Hematopoietic multipotent progenitor cell treated with erythropoietin and hydrocortisone succinate and interleukin-3 and kit ligand, for 8 days (in vitro differentiated cells): Measurements from ENCODE around the gene KIF2A.

ENCODE experiments used
- DNase-seq: peaks from one replicate; pipeline ENCODE4 v3.0.0-alpha.2; 2015

Gene KIF2A

GRCh38 chr5:62386824-62387223 lies 80.8 kb downstream of the KIF2A start:
- no peak for DNase-seq

- DNase-seq, result no peak
Measured at GRCh38 chr5:62395210-62395950, 89.4 kb downstream of the KIF2A start.

DNA sequence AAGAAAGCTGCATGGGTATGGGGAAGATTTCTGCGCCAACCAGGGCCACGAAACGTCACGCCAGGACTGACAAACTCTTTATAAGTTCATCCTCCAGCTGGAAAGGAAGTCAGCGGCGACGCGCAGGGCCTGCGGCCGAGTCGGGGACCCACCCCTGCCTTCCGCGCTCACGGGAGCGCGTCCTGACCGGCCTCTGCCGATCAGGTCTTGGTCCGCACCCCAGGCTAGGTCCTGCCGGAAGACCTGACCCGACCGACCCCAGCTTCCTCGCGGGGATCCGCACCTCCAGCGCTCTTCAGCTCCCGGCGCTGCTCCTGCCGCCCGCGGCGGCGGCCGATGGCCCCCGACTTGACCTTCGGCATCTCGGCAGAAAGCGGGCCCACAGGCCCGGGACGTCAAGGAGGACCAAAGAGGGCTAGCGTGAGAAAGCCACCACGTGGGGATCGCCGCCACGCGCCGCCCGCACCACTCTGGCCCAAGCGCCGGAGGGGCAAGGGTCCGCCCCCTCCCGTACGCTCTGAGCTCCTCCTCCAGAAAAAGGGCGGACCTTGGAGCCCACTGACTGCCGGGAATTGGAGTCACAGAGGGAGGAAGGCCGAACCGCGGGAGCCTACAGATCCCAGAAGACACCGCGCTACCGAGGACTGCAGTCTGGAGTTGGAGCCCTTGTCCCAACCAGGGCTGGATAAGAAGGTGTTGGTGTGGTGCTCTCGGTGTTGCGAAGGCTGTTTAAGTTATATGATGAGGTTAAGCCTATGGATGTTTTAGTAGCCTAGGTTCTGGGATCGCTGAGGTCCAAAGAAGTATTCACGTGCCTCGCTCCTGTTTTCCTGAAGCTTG lies 97.6 kb downstream of the KIF2A start, which contains the start of gene DIMT1:
Gene DIMT1 (minus strand): TSS at position 495 of the 840 bp plus-strand sequence. CDS start 133 bp downstream, at position 362.
- peak; percentile 98 for DNase-seq

- peak; percentile 100 for DNase-seq
Measured at GRCh38 chr5:62412549-62413329, 106.7 kb downstream of the KIF2A start, which contains the start of gene IPO11. IPO11 (plus strand) TSS chr5:62412763; CDS start chr5:62437280, 24,517 bp downstream.

- DNase-seq, result no peak
Measured at GRCh38 chr5:62413711-62414110, 107.7 kb downstream of the KIF2A start.

DNA sequence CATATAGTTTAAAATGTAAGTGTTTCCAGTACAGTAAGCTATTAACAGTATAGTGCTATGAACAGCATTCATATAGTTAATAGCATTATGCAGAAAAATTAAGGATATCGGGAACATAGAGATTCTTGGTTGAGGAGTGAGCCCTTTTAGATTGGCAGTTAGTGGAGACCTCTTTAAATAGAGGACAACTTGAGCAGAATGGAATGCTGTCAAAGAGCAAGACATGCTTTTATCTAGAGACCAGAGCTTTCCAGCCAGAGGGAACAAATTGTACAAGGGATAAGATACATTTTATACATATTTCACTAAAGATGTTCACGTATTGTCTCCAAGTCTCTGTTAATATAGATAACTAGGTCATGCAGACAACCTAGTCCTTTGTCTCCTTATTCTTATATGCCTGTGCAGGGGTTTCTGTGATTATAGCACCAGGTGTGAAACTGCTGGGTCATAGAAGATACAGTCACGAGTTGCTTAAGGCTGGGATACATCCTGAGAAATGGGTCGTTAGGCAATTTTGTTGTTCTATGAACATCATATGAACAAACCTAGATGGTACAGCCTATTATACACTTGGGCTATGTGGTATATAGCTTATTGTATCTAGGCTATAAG lies 112.6 kb downstream of the KIF2A start:
- peak; percentile 45 for DNase-seq

GRCh38 chr5:62419609-62420008 lies 113.6 kb downstream of the KIF2A start:
- DNase-seq, result peak; percentile 56

DNA sequence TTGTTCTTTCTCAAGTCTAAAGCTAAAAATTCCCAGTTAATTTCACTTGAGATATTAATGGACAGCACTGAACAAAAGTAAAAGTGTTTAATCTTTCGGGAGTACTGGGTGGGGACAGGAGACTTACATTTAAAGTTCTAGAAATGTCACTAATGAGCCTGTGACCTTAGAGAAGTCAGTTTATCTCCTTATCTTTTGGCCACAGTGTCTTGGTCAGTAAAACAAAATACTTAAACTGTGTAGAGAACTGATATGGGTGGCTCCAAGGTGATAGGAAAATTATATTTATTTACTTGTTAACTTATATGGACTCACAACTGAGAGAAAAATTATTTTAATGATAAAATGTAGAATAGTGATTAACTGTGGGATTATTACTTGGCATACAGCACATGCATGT lies 115.4 kb downstream of the KIF2A start:
- peak; percentile 78 for DNase-seq

- DNase-seq, result no peak
Measured at GRCh38 chr5:62424763-62425162, 118.8 kb downstream of the KIF2A start.

GRCh38 chr5:62431735-62432620 lies 126.0 kb downstream of the KIF2A start:
- peak; percentile 58 for DNase-seq

DNA sequence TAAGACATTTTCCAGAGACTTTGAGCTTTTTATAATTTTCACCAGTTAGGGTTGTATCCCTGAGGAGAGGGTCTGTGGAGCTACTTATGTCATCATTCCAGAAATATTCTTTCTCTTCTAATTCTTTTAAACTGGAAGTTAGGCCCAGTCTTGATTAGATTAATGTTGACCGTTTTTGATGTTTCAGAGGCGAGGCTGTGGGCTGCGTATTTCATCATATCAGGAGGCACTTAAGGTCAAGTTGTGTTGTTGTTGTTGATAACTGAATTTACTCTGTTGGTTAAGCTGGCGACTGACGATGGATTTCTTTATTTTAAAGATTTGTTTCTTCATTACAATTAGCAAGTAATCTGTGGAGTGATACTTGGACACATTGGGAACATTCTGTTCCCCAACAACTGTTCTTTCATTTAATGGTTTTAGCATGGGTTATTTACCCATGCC lies 126.6 kb downstream of the KIF2A start:
- peak; percentile 75 for DNase-seq
